GM21367 (cell line): ENCODE data around the gene HYOU1.
"Not testable (repeated sequence)": the region's sequence is repeated elsewhere in the genome, so short reads cannot be mapped to it uniquely, and the experiment has no call there.

Experiments used
- ATAC-seq: cut with Tn5 transposase; IDR thresholded peaks from one replicate; pipeline ENCODE4 v1.9.1; 2021; ENCODE audit not compliant: unreplicated experiment

HYOU1 gene

DNA sequence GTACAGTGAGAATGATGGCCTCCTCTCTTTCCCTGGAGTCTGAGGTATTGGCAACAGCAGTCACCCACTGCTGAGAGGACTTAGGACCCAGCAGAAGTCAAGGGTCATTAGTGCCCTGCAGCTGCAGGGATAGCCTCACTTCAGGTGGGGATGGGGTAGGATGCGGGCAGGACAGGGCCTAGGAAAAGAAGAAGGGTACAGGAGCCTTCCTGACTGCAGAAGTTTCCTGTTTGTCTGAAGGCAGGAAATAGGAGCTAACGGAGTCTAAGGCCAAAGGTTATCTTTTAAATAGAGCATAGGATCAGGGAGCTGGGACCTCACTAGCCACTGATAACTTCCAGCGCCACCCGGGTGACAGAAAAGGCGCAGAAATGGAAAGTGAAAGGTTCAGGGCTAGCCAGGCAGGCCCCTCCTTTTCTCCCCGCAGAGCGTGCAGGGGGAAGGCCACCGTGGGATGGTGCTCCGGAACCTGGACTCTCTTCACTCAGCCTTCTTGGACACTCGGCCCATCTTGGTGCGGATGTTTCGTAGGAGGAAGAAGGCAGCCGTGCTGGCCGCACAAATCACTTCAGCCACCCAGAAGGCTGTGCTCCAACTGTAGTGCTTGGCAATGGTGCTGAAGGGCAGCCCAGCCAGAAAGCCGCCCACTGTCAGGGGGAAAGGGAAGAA, 32.4 kb downstream of the HYOU1 start:
- no peak for ATAC-seq

DNA sequence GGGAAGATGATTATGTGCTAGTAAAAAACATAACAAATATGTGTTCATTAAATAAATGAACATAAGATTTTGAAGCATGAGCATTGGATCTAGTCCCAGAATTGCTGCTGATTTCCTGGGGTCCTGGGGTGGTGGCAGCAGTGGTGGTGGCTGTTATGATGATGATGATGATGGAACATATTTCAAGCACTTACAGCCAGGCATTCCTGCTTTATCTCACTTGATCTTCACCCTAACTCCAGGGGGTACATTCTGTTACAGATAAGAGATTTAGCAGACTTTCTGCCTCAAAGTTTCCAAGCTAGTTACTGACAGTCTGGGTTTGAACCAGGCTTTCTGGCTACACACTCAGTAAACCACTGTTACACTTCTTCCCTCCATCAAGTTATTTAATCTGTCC, 33.3 kb downstream of the HYOU1 start:
- no peak for ATAC-seq

DNA sequence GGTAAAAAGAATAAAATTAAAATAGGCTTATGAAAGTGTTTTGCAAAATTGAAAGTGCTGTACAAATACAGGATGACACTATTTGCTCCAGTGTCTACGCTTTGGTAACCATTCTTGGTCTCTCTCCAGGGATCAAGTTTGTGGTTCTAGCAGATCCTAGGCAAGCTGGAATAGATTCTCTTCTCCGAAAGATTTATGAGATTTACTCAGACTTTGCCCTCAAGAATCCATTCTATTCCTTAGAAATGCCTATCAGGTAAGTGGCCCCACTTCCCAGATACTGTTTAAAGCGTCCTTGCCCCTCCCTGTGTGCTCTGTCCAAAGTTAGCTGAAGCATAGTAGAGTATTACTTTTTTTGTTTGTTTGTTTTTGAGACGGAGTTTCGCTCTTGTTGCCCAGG, 35.4 kb downstream of the HYOU1 start:
- no peak for ATAC-seq

DNA sequence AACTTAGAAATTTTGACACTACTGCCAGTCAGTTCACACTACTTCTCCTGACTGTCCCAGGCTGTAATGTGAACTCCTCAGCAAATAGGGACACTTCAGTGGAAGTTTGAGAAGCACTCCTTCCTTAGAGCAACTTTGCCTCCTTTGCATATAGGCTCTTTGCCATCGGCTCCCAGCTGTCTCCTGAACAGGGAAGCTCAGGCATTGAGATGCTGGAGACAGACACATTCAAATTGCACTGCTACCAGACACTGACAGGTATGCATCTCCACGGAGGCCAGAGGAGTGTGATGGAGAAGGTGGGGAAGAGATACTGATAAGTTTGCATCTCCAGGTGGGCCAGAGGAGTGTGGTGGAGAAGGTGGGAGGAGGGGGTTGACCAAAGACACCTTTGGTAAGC, 37.0 kb downstream of the HYOU1 start:
- ATAC-seq: no peak

DNA sequence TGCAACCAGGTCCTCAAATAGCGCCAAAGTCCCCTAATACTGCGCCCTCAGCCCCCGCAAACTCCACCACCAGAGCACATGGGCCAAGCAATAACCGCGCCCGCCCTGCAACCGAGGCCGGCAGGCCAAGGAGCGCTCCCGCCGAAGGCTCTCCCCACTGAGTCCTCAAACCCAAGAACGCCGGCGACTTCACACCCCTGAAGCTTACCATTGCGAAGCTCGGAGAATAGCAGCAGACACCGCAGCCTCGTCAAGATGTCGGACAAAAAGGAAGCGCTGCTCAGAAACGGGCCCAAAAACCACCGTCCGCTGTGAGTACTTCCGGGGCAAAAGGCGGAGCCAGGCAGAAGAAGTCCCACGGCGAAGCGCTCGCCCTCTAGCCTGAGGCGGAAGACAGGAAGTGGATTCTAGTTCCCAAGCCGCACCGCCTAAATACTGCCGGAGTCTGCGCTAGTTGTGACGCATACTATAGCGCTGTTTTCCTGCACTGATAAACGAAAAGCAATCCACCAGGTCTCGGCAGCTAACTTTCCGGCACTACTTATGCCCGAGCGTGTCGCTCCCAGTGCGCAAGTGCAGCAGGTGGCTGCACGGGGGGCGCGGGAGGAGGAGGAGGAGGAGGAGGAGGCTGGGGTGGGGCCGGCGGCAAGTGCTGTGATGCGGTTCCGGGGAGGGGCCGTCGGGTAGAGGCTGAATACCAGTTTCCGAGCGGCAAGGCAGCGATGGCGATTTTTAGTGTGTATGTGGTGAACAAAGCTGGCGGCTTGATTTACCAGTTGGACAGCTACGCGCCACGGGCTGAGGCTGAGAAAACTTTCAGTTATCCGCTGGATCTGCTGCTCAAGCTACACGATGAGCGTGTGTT, 38.7 kb downstream of the HYOU1 start, which contains the start of the genes RPS25 and TRAPPC4:
Gene RPS25, minus strand, starts transcription at position 270 of the 865 bp plus-strand sequence. Its CDS starts 59 bp downstream, at position 211.
Gene TRAPPC4, plus strand, starts transcription at position 693 of the 865 bp plus-strand sequence. Its CDS starts 30 bp downstream, at position 723.
- ATAC-seq: peak; percentile 75

DNA sequence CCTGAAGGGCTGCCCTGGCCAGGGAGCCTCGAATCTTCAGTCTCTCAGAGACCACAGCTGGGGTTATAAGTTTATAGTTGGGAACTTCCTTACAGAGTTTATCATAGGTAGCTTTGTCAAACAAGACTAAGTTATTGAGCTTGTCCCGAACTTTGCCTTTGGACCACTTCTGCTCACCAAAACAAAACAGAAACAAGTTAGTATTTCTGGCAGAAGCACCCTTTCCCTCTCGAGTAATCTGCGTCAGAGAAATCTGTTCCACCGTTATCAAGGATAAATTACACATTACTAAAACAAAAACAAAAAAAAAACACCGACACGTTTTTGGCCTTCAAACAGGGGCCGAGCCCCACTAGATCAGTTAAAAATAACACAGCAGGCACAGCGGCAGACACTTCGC, 39.6 kb downstream of the HYOU1 start:
- not testable (repeated sequence) for ATAC-seq

DNA sequence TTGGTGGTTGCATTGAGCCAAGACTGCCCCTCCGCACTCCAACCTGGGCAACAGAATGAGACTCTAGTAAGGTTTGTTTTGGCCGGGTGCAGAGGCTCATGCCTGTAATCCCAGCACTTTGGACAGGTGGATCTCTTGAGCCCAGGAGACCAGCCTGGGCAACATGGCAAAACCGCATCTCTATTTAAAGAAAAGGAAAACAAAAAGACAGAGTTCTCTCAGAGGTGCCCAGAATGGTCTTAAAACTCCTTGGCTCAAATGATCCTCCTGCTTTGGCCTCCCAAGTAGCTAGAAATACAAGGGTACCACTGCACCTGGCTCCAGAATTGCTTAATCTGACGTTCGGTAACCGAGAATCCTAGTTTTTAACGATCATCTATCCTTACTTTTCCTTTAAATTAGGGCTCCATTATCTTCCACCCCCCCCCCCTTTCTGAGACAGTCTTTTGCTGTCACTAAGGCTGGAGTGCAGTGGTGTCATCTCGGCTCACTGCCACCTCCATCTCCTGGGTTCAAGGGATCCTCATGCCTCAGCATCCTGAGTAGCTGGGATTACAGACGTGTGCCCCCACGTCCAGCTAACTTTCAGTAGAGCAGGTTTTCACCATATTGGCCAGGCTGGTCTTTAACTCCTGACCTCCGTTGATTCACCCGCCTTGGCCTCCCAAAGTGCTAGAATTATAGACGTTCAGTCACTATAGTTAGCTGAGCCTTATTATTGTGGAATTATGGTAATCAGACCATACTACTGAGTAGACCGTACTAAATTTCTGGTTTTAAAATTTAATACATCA, 40.6 kb downstream of the HYOU1 start:
- no peak for ATAC-seq

DNA sequence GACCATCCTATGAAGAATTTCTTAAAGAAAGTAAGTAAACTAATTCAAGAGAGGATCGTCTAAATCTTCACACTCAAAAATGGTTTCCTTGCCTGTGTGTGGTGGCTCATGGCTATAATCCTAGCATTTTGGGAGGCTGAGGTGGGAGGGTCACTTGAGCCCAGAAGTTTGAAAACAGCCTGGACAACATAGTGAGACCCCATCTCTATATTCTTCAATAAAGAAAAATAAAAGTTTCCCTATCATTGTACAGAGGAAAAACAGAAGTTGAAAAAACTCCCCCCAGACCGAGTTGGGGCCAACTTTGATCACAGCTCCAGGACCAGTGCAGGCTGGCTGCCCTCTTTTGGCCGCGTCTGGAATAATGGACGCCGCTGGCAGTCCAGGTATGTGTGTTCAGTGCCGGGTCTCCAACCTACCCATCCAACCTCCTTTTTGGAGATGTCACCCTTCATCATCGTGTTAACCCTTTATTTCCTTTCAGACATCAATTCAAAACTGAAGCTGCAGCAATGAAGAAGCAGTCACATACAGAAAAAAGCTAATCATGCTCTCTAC, 41.9 kb downstream of the HYOU1 start:
- ATAC-seq: no peak

DNA sequence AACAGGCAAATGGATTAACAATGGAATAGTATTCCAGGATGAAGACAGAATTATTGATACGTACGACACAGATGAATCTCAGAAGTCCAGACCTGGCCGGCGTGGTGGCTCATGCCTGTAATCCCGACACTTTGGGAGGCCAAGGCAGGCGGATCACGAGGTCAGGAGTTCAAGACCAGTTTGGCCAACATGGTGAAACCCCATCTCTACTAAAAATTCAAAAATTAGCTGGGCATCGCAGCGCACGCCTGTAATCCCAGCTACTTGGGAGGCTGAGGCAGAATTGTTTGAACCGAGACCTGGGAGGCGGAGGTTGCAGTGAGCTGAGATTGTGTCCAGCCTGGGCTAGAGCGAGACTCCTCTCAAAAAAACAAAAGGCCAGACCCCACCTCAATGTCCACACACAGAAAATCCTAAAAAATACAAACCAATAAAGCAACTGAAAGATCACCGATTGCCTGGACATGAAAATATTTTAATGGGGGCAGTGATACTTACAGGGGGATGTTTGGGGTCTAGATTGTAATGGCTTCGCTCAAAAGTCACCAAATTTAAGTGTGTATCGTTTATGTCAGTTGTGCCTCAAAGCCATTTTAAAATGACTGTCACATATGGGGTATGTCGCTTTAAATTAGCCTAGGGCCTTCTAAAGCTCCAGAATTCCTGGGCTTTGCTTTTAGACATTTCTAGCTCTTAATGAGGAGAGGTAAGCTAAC, 42.6 kb downstream of the HYOU1 start:
- no peak for ATAC-seq

DNA sequence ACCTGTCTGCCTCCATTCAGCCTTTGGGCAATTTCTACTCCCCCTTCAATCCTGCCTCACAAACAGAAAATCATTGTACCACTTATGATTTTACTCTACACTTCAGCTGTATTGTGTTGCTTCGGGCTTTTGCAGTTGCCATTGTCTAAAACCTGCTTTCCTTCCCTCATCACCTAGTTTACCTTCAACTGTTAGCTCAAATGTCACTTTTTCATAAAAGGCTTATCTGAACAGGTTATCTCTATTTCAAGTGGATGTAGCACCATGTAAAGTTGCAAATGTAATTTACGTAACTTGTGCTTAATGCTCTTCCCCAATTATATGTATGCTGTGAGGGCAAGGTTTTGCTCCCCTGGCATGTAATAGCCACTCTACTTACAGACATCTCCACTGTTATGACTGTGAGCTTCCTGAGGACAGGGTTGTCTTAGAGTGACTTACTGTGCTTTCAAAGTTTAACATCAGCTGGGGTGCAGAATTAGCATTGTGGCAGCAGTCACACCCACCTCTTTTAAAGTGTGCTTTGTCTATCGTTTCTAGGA, 44.3 kb downstream of the HYOU1 start:
- no peak for ATAC-seq

DNA sequence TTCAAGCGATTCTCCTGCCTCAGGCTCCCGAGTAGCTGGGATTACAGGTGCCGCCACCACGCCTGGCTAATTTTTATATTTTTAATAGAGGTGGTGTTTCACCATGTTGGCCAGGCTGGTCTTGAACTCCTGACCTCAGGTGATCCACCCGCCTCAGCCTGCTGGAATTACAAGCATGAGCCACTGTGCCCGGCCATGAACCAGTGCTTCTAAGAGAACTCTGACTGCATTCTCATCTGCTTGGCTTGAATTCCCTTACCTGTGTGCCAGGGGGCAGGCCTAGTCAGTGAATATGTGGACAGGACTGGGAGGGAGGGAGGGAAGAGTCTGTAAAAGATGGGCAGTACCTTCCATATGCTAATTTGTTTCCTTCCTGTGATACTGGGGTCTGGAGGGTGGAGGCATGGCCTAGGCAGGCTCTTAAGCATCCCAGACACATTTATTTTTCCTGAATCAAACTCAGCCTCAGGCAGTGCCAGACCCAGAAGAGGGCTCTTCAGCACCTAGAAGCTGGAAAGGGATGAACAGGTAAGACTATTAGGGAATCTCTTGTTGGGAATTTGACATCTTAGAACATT, 45.4 kb downstream of the HYOU1 start:
- ATAC-seq: no peak

DNA sequence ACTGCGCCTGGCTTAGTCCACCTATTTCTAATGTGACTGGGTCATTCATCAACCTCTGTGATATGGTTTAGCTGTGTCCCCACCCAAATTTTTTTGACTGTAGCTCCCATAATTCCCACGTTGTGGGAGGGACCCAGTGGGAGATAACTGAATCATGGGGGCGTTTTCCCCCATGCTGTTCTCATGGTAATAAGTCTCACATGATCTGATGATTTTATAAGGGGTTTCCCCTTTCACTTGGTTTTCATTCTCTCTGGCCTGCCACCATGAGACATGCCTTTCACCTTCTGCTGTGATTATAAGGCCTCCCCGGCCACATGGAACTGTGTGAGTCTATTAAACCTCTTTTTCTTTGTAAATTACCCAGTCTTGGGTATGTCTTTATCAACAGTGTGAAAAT, 50.3 kb downstream of the HYOU1 start:
- ATAC-seq: no peak

DNA sequence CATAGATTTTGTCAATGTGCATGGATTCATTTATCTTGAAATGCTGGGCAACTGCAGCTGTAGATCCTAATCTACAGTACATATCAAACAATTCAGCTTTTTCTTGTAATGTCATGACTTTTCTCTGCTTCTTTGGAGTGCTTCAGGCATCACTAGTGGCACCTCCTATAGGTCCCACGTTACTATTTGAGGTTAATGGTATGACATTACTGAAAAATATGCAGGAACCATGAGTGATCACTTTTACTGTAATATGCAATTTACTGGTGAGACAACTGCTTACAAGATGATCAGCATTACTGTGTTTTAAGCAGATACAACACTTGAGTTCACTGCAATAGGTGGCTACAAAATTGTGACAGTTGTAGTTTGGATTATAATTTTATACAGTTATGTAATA, 56.1 kb downstream of the HYOU1 start:
- no peak for ATAC-seq

DNA sequence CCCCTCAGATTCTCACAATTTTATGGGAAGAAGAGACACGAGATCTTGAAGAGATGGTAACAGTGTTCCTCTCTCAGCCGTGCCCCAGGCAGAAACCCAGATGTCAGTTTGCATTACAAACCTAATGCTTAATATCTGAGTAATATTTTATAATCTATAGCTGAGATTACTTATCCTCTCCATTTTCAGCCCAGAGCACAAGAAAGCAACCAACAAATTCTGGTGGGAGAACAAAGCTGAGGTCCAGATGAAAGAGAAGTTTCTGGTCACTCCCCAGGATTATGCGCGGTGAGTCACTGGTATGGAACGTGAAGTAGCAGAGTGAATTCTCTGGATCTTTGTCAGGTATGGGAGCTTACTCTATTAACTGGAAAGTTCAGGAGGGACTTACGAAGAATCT, 58.2 kb downstream of the HYOU1 start:
- ATAC-seq: no peak

DNA sequence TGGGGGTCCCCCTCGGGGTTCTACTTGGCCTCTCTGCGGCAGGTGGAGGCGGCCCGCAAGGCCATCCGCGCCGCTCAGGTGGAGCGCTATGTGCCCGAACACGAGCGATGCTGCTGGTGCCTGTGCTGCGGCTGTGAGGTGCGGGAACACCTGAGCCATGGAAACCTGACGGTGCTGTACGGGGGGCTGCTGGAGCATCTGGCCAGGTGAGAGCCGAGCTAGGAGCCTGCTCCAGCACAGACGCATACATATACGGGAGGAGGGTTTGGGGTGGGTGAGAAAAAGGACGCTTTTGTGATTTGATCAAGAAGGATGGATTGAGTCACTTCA, 58.7 kb downstream of the HYOU1 start:
- ATAC-seq: peak; percentile 13

DNA sequence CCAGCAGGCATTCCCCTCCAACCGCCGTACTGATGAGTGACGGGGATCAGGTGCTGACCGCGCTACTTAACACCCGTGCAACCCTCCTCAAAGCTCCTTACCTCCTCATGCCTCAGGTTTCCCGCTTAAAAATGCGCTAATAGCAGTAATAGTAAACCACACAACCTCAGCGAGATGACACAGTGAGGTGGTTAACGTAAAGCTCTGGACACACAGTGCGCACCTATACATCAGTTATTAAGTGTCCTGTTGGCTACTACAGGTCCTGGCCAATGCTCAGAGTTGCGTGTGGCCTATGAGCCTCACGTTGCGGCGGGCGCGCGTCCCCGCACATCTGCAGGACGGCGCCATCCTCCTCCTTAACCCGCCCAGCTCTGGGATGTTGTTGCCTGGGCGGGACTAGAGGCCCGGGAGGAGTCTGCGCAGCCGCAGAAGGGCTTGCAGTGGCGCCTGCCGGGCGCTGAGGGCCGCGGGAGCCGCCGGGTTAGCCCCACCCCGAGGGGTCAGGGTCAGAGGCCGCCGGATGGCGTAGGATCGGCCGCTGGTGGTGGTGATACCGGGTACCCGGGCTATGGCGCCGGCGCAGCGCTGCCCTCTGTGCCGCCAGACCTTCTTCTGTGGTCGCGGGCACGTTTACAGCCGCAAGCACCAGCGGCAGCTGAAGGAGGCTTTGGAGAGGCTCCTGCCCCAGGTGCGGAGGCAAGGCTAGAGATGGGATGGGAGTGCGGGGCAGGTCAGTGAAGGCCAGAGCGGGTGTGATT, 59.2 kb downstream of the HYOU1 start, which contains the start of gene CENATAC:
Gene CENATAC, plus strand, starts transcription at position 512 of the 761 bp plus-strand sequence. Its CDS starts 60 bp downstream, at position 572.
- peak; percentile 85 for ATAC-seq

DNA sequence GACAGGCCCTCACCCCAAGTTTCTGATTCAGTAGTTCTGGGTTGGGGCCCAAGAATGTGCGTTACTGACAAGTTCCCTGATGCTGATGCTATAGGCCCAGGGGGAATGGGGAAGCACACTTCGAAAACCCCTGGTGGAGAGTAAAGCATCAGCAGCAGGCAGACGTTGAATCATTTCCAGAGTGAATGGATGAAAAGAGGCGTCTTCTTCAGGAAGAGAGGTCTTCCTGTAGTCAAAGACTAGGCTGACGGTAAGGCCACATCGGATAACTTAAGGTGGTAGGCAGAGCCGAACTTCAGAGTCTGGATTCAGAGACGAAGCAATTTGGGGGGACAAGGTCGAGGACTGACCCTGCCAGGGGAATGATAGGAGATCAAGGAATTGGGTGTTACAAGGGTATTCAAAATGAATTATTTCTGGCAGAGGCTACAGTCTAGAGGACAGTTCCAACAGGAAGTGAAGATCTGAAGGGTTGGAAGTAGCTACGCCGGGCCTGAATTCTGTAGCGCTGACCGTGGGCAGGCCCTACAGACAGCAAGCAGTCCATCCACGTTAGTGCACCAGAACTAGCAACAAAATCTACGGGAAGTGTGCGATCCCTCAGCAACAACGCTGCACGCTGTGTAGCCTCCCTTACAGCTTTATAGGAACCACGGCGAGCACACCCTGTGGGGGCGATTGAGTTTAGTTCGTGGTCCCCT, 59.9 kb downstream of the HYOU1 start:
- ATAC-seq: no peak
